Motor neuron (in vitro differentiated cells): ENCODE results near the gene XKR7. TPM values are rescaled to one million over a fixed set of nuclear protein-coding genes. Genes with fewer than 3 reads are reported as not detected.
A peak's percentile ranks its signal among the peaks of the same experiment; 100 is the strongest.
"Not testable (repeated sequence)": the region's sequence is repeated elsewhere in the genome, so short reads cannot be mapped to it uniquely, and the experiment has no call there.

Experiments used
- ATAC-seq, 8 experiments: fragments of 200-7000 bp; cut with Tn5 transposase; replicated peaks in 6 of 8; 2 replicates each; pipeline ENCODE4 v1.8.0; 2021; ENCODE audit warnings: mild to moderate bottlenecking in 8 of 8, moderate library complexity in 8 of 8
- H3K27ac ChIP-seq, 2 donors: fragments of 250-450 bp; sonication (Bioruptor Pico); 2 replicates each; pipeline ENCODE4 v1.9.0; 2021; ENCODE audit warnings: antibody characterized with exemption in 2 of 2, mild to moderate bottlenecking in 2 of 2, moderate library complexity in 1 of 2
- H3K4me1 ChIP-seq, 2 donors: fragments of 250-450 bp; sonication (Bioruptor Pico); replicated peaks in 1 of 2; 2 replicates each; pipeline ENCODE4 v1.6.1; 2021; ENCODE audit warnings: antibody characterized with exemption in 2 of 2, mild to moderate bottlenecking in 2 of 2, moderate library complexity in 1 of 2
- H3K4me3 ChIP-seq, 5 donors: fragments of 250-450 bp; sonication (Bioruptor Pico); 2 replicates each; pipeline ENCODE4 v1.9.0; 2021; ENCODE audit warnings: antibody characterized with exemption in 5 of 5, mild to moderate bottlenecking in 5 of 5, moderate library complexity in 4 of 5
- WGBS, 10 experiments: fragments of 450-650 bp; shearing (Covaris generic); methylation state at CpG; one replicate each; pipeline ENCODE4 v1.0.0; 2022; 5-methylcytosine and 5-hydroxymethylcytosine counted together
- in situ Hi-C, 9 experiments: fragments of 400-800 bp; cut with MboI; loops; one replicate each; pipeline ENCODE4 v1.15.0; 2021; ENCODE audit warnings: low sequenced_read_pairs in 9 of 9, low pct_unique_long_range_greater_than_20kb in 2 of 9; ENCODE audit not compliant: unreplicated experiment in 9 of 9
- total RNA-seq, 8 experiments: library from RNA; unstranded; fragments of 300-600 nt; gene quantifications; 2 replicates each; pipeline versions ENCODE4 v1.2.3 to v1.2.4, GENCODE V29; 2022

XKR7 gene
- total RNA-seq, 8 experiments from 2014 or later, result 0.13 to 35.6 (median 9.1) TPM

GRCh38 chr20:32027643-32028042, 59.7 kb downstream of the XKR7 start:
- no peak for ATAC-seq
- peaks cover 0 to 4% of the 10 kb centered on the region in 2 donors for H3K4me1 ChIP-seq
- no peak overlapping the region for H3K4me3 ChIP-seq
- WGBS, 10 experiments, result 0 to 100% (median 100%) methylated on average over 1 to 2 of the region's 3 CpGs; no CpG with 5 or more reads in 1 of the 10 experiments
- H3K27ac ChIP-seq, result no peak overlapping the region
- in situ Hi-C loops, result loop anchor here in 1 of 9 experiments (10.0 kb wide), 1 partner anchor 173 kb away; no protein-coding TSS in a partner anchor

GRCh38 chr20:32028647-32029372, 60.9 kb downstream of the XKR7 start:
- WGBS, 10 experiments, result 0 to 67% (median 31%) methylated on average over 1 to 7 of the region's 12 CpGs; no CpG with 5 or more reads in 2 of the 10 experiments

DNA sequence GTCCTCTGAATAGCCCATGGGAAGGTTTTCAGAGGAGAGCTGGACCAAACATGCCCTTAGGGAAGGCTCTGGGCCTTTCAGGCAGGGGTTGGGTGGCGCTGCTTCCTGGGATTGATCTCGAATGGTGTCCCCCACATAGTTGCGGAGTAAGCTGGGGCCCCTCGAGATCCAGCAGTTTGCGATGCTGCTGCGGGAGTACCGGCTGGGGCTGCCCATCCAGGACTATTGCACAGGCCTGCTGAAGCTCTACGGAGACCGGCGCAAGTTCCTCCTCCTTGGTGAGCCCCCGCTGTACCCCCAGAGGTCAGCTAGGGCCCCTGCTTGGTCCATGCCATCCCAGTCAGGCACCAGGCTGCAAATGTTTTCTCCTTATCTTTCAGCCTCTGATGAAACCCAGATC, 61.6 kb downstream of the XKR7 start:
- ATAC-seq, result no peak
- Histone ChIP-seq H3K4me3 (no peak overlapping the region), H3K27ac (no peak overlapping the region), H3K4me1 (peaks cover 0 to 4% of the 10 kb centered on the region in 2 donors)
- in situ Hi-C loops, result loop anchor here in 1 of 9 experiments (10.0 kb wide), 1 partner anchor 175 kb away; no protein-coding TSS in a partner anchor
- WGBS, 10 experiments, result 10 to 95% (median 46%) methylated on average over 1 to 4 of the region's 11 CpGs; no CpG with 5 or more reads in 5 of the 10 experiments

More at GRCh38 chr20:32028647-32029372, 60.9 kb downstream of the XKR7 start:
- Histone ChIP-seq H3K4me1 (peaks cover 0 to 4% of the 10 kb centered on the region in 2 donors), H3K4me3 (peak overlapping the region; percentile 4 to 20 (median 18)), H3K27ac (peak overlapping the region in 1 of 2 donors; percentile 22)
- ATAC-seq, result peak in 6 of 8 experiments; percentile 38 to 83 (median 76)
- in situ Hi-C loops, result loop anchor here in 1 of 9 experiments (10.0 kb wide), 1 partner anchor 174 kb away; no protein-coding TSS in a partner anchor

DNA sequence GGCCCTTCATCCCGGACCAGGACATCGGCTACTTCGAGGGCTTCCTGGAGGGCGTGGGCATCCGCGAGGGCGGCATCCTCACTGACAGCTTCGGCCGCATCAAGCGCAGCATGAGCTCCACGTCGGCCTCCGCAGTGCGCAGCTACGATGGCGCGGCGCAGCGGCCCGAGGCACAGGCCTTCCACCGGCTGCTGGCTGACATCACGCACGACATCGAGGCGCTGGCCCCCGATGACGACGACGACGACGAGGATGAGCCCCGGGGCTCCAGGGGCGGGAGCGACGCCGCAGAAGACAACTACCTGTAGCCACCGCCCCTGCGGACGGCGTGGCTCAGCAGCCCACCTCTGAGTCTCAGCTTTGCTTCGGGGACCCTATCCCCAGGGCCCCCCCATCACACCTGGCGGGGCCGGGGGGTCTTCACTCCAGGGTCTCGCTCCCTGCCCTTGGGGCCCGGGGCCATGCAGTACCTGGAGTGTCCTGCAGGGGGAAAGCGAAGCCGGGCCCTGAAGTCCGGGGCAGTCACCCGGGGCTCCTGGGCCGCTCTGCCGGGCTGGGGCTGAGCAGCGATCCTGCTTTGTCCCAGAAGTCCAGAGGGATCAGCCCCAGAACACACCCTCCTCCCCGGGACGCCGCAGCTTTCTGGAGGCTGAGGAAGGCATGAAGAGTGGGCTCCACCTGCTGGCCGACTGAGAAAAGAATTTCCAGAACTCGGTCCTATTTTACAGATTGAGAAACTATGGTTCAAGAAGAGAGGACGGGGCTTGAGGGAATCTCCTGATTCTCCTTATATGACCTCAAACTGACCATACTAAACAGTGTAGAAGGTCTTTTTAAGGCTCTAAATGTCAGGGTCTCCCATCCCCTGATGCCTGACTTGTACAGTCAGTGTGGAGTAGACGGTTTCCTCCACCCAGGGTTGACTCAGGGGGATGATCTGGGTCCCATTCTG, 63.3 kb downstream of the XKR7 start:
- Histone ChIP-seq H3K4me3 (peak overlapping the region; percentile 5 to 18 (median 15)), H3K27ac (no peak overlapping the region), H3K4me1 (peaks cover 0 to 6% of the 10 kb centered on the region in 2 donors)
- in situ Hi-C loops, result no loop called here
- ATAC-seq, result peak; percentile 85 to 99 (median 92)
- 0 to 100% (median 33%) methylated on average over 1 to 32 of the region's 59 CpGs; no CpG with 5 or more reads in 5 of the 10 experiments for WGBS, 10 experiments

DNA sequence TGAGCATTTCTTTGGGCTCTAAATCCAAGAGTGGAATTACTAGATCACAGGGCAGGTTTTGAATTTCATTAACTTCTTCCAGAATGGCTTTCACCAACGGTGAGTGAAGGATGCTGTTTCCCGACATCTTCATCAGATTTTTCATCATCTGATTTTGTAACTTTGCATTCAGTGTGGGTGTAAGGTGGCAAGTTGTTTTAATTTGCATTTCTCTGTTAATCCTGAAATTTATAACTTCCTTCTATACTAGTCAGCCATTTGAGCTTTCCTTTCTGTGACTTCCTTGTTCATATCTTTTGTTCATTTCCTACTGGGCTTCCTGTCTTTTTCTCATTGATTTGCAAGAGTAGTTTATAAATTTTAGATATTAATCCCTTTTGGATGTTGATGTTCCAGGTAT, 65.4 kb downstream of the XKR7 start:
- H3K27ac ChIP-seq, result no peak overlapping the region
- no peak for ATAC-seq
- in situ Hi-C loops, result no loop called here
- H3K4me1 ChIP-seq, result peaks cover 9 to 18% of the 10 kb centered on the region in 2 donors
- 27 to 93% (median 57%) methylated on average over 1 to 2 of the region's 2 CpGs; no CpG with 5 or more reads in 1 of the 10 experiments for WGBS, 10 experiments
- no peak overlapping the region for H3K4me3 ChIP-seq

GRCh38 chr20:32033721-32034120, 65.8 kb downstream of the XKR7 start:
- 71 to 100% (median 96%) methylated on average over 1 to 2 of the region's 3 CpGs; no CpG with 5 or more reads in 4 of the 10 experiments for WGBS, 10 experiments
- H3K4me1 ChIP-seq, result peaks cover 9 to 16% of the 10 kb centered on the region in 2 donors
- ATAC-seq, in situ Hi-C loops, H3K4me3 ChIP-seq, H3K27ac ChIP-seq: not testable (repeated sequence)

GRCh38 chr20:32034581-32035425, 66.9 kb downstream of the XKR7 start:
- in situ Hi-C loops, result no loop called here
- H3K4me1 ChIP-seq, result peaks cover 9 to 15% of the 10 kb centered on the region in 2 donors
- no peak overlapping the region for H3K4me3 ChIP-seq
- H3K27ac ChIP-seq, result no peak overlapping the region
- ATAC-seq, result peak in 4 of 8 experiments; percentile 6 to 61 (median 41)
- WGBS, 10 experiments, result 17 to 87% (median 80%) methylated on average over 1 to 4 of the region's 9 CpGs; no CpG with 5 or more reads in 3 of the 10 experiments

DNA sequence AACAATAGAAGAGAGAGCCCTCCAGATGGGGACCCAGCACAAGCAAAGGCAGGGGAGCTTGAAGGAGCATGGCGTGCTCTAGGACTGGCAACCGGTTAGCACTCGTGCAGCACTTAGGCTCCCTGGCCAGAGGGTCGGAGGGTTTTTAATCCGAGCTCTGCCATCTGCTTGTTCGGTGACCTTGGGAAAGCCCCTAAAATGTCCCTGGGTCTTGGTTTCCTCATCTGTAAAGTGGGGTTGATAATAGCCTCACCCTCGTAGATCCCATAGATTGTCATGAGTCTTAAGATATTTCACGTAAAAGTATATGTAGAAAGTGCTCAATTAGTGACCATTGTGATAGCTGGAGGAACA, 67.5 kb downstream of the XKR7 start:
- in situ Hi-C loops, result no loop called here
- ATAC-seq, result no peak
- 29 to 100% (median 68%) methylated on average over 1 to 4 of the region's 8 CpGs; no CpG with 5 or more reads in 5 of the 10 experiments for WGBS, 10 experiments
- no peak overlapping the region for H3K27ac ChIP-seq
- no peak overlapping the region for H3K4me3 ChIP-seq
- H3K4me1 ChIP-seq, result peaks cover 9 to 15% of the 10 kb centered on the region in 2 donors

DNA sequence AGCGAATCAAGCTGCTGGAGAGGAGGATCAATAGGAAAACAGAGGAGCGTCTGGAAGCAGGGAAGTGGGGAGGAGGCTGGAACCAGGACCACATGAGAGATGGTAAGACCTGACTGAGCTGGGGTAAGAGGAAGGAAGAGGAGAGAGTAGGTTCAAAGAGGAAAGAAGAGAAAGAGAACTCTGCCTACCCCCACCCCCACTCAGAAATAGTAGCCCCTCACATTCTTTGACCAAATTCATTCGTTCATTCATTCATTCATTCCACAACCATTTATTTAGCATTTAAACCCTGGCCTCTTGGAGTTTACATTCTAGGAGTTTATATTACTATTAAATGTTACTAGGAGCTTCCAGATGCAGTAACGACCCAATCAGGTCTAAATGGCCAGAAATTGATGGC, 68.3 kb downstream of the XKR7 start:
- H3K4me3 ChIP-seq, result no peak overlapping the region
- H3K27ac ChIP-seq, result peak overlapping the region in 1 of 2 donors; percentile 24
- peaks cover 9 to 15% of the 10 kb centered on the region in 2 donors for H3K4me1 ChIP-seq
- ATAC-seq, result no peak
- in situ Hi-C loops, result no loop called here
- 0 to 100% (median 58%) methylated on average over 1 to 4 of the region's 4 CpGs; no CpG with 5 or more reads in 1 of the 10 experiments for WGBS, 10 experiments

DNA sequence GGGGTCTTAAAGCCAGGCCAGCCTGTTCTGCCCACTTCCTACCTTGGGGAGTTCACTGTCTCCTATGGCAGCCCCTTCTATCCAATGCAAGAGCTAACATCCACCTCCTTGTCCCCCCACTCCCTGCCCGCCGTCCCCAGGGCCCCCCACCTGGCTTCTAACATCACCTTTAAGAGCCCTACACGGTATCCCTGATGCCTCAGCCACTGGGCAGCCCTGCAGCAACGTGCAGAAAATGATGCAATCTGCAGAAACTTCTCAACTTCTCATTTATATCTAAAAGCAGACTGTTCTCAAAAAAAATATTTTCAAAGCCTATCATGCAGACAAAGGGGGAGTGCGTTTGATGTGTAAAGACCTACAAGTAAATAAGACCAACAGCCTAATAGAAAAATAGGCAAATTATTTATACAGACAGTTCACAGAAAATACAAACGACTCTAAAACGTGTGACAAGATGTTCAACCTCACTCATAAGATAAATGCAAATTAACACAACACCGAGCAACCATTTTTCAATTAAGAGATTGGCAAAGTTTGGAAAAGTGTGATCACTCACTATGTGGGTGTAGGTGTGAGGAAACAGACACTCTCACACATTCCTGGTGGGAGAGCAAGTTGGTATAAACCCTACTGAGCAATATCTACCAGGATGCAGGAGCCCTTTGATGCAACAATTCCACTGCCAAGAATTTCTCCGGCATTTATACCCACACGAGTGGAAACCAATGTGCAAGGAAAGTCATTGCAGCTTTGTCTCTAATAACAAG, 69.0 kb downstream of the XKR7 start:
- WGBS, 10 experiments, result 7 to 100% (median 69%) methylated on average over 1 to 7 of the region's 10 CpGs
- peak overlapping the region; percentile 24 to 50 for H3K27ac ChIP-seq
- H3K4me3 ChIP-seq, result no peak overlapping the region
- ATAC-seq, result peak in 5 of 8 experiments; percentile 49 to 89 (median 82)
- in situ Hi-C loops, result no loop called here
- H3K4me1 ChIP-seq, result peaks cover 9 to 15% of the 10 kb centered on the region in 2 donors

DNA sequence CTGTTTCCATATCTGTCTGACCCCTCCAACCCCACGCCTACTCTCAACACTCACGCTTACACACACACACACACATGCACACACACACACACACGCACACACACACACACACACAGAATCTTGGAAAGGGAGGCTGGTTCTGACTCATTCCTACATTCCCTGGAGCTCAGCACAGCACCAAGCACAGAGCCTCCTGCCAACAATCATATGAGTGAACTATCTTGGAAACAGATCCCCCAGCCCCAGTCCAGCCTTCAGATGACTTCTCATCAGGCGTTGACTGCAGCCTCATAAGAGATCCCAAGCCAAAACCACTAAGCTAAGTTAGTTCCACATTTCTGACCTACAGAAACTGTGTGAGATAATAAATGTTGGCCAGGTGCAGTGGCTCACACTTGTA, 70.0 kb downstream of the XKR7 start:
- no peak overlapping the region for H3K27ac ChIP-seq
- 8 to 100% (median 52%) methylated on average over 1 to 3 of the region's 4 CpGs; no CpG with 5 or more reads in 4 of the 10 experiments for WGBS, 10 experiments
- ATAC-seq, result peak in 6 of 8 experiments; percentile 28 to 74 (median 64)
- peaks cover 9 to 15% of the 10 kb centered on the region in 2 donors for H3K4me1 ChIP-seq
- in situ Hi-C loops, result no loop called here
- H3K4me3 ChIP-seq, result no peak overlapping the region
